HuH-7.5 (cell line): ENCODE measurements around the gene MED26.

Experiments
- DNase-seq: peaks from one replicate; pipeline ENCODE4 v3.0.0; 2011; ENCODE audit warnings: low spot score

The MED26 gene

GRCh38 chr19:16613841-16614240, 14.2 kb downstream of the MED26 start:
- no peak for DNase-seq

- no peak for DNase-seq
Measured at GRCh38 chr19:16612636-16613035, 15.4 kb downstream of the MED26 start.

GRCh38 chr19:16611121-16611520, 16.9 kb downstream of the MED26 start:
- DNase-seq: no peak

- no peak for DNase-seq
Measured at GRCh38 chr19:16609511-16610200, 18.3 kb downstream of the MED26 start.

- DNase-seq: no peak
Measured at GRCh38 chr19:16608290-16608739, 19.7 kb downstream of the MED26 start.

GRCh38 chr19:16607819-16608218, 20.2 kb downstream of the MED26 start:
- no peak for DNase-seq

GRCh38 chr19:16605553-16605994, 22.4 kb downstream of the MED26 start:
- no peak for DNase-seq

- no peak for DNase-seq
Measured at GRCh38 chr19:16605115-16605514, 22.9 kb downstream of the MED26 start.

GRCh38 chr19:16604615-16605014, 23.4 kb downstream of the MED26 start:
- no peak for DNase-seq

GRCh38 chr19:16603090-16603489, 24.9 kb downstream of the MED26 start:
- no peak for DNase-seq

GRCh38 chr19:16601378-16602052, 26.5 kb downstream of the MED26 start:
- DNase-seq: no peak

- DNase-seq: no peak
Measured at GRCh38 chr19:16600824-16601223, 27.2 kb downstream of the MED26 start.

GRCh38 chr19:16599655-16600346, 28.2 kb downstream of the MED26 start:
- DNase-seq: no peak

- no peak for DNase-seq
Measured at GRCh38 chr19:16598848-16599247, 29.2 kb downstream of the MED26 start.

GRCh38 chr19:16596399-16596798, 31.6 kb downstream of the MED26 start:
- no peak for DNase-seq

- DNase-seq: no peak
Measured at GRCh38 chr19:16595097-16595496, 32.9 kb downstream of the MED26 start.

- no peak for DNase-seq
Measured at GRCh38 chr19:16594681-16595091, 33.3 kb downstream of the MED26 start.

- DNase-seq: no peak
Measured at GRCh38 chr19:16594131-16594586, 33.8 kb downstream of the MED26 start.

- DNase-seq: no peak
Measured at GRCh38 chr19:16593181-16593580, 34.8 kb downstream of the MED26 start.

- no peak for DNase-seq
Measured at GRCh38 chr19:16591803-16592556, 36.0 kb downstream of the MED26 start.

GRCh38 chr19:16590876-16591802, 36.9 kb downstream of the MED26 start:
- no peak for DNase-seq
